Epithelial cell of proximal tubule (primary cell): ENCODE data around the gene RSPRY1. TPM values are rescaled to one million over a fixed set of nuclear protein-coding genes. Genes with fewer than 3 reads are reported as not detected.
A peak's percentile ranks its signal among the peaks of the same experiment; 100 is the strongest.

ENCODE experiments used
- DNase-seq: peaks from one replicate; pipeline ENCODE4 v3.0.0-alpha.2; 2011; ENCODE audit warnings: low read depth
- H3K4me3 ChIP-seq: 2 replicates; pipeline ENCODE4 v1.5.1; 2011; ENCODE audit warnings: low read depth, mild to moderate bottlenecking, low read length
- total RNA-seq: library from RNA; depleted of rRNA; stranded (reverse); fragments of >200 nt; gene quantifications from 2 replicates; pipeline ENCODE4 v1.2.3, GENCODE V29; 2015
- TF ChIP-seq, protein P1 (sequence below): conservative IDR thresholded peaks from 2 replicates; pipeline ENCODE4 v1.5.1; 2012; ENCODE audit warnings: low read depth, mild to moderate bottlenecking, low read length

The RSPRY1 gene
- total RNA-seq, 1 donor from 2014 or later: 28.6 TPM

DNA sequence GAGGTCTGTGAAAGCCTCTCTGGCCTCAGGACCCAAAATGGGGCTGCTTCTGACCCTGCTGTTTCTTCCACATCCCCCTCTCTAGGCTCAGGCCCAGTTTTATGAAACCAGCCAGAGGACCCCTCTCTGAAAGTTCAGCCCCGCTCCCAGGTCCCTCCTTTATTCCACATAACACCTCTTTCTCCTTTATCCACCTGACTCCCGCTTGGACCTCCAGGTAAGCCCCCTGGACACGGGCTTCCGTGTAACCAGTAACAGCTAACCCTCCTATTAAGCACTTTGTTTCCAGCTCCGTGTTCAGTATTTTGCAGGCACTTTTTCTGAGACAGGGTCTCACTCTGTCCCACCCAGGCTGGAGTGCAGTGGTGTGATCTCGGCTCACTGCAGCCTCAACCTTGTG, 37.6 kb upstream of the RSPRY1 start:
- no peak for DNase-seq
- TF ChIP-seq, protein P1, sequence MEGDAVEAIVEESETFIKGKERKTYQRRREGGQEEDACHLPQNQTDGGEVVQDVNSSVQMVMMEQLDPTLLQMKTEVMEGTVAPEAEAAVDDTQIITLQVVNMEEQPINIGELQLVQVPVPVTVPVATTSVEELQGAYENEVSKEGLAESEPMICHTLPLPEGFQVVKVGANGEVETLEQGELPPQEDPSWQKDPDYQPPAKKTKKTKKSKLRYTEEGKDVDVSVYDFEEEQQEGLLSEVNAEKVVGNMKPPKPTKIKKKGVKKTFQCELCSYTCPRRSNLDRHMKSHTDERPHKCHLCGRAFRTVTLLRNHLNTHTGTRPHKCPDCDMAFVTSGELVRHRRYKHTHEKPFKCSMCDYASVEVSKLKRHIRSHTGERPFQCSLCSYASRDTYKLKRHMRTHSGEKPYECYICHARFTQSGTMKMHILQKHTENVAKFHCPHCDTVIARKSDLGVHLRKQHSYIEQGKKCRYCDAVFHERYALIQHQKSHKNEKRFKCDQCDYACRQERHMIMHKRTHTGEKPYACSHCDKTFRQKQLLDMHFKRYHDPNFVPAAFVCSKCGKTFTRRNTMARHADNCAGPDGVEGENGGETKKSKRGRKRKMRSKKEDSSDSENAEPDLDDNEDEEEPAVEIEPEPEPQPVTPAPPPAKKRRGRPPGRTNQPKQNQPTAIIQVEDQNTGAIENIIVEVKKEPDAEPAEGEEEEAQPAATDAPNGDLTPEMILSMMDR: no peak
- H3K4me3 ChIP-seq: no peak overlapping the region

DNA sequence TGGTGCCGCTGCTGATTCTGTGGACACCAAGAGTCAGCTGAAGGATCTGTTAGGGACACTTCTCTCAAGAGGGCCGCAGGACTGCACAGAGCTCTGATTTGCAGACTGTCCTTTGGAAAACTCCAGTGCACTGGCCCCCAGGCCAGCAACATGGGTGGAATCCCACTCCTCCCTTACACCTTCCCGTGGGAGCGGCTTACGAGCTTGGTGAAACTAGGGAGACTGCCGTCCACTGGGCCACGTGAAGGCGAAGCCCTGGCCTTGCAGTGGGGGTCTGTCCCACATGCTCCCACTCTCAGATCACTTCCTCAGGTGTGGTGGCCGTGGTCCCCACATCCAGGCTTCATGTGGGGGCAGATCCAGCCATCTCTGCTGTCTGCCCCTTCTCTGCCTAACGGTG, 36.7 kb upstream of the RSPRY1 start:
- H3K4me3 ChIP-seq: no peak overlapping the region
- TF ChIP-seq, protein P1: no peak
- DNase-seq: no peak

DNA sequence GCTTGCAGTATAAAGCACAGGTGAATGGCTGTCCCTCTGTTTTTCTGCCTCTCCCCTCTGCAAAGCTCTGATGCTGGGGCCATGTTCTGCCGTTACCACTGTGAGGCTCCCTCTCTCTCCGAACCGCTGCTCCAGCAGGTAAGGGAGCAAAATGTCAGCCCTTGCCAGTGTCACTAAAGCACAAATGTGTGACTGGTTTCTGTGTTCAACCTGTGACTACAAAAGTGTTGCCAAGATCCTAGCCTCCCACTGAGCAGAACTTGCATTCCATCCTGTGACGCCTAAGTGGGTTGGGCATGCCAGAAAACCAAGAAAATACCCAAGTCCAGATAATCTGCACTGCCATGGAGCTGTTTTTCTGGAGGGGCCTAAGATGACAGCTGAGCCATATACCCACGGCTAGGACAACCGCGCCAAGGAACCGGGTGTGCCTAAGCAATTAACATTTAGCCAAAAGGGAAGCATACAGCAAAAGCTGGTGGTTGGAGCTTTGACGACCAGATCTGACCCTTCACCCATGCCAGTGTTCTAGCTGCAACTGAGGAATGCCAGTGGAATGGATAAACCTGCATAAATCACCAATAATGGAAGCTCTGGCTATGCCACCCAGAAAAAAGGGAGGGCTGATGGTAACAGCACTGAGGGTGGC, 35.3 kb upstream of the RSPRY1 start:
- H3K4me3 ChIP-seq: no peak overlapping the region
- DNase-seq: peak; percentile 23
- TF ChIP-seq, protein P1: no peak

GRCh38 chr16:57151369-57151768, 34.8 kb upstream of the RSPRY1 start:
- DNase-seq: no peak
- TF ChIP-seq, protein P1: no peak
- no peak overlapping the region for H3K4me3 ChIP-seq

DNA sequence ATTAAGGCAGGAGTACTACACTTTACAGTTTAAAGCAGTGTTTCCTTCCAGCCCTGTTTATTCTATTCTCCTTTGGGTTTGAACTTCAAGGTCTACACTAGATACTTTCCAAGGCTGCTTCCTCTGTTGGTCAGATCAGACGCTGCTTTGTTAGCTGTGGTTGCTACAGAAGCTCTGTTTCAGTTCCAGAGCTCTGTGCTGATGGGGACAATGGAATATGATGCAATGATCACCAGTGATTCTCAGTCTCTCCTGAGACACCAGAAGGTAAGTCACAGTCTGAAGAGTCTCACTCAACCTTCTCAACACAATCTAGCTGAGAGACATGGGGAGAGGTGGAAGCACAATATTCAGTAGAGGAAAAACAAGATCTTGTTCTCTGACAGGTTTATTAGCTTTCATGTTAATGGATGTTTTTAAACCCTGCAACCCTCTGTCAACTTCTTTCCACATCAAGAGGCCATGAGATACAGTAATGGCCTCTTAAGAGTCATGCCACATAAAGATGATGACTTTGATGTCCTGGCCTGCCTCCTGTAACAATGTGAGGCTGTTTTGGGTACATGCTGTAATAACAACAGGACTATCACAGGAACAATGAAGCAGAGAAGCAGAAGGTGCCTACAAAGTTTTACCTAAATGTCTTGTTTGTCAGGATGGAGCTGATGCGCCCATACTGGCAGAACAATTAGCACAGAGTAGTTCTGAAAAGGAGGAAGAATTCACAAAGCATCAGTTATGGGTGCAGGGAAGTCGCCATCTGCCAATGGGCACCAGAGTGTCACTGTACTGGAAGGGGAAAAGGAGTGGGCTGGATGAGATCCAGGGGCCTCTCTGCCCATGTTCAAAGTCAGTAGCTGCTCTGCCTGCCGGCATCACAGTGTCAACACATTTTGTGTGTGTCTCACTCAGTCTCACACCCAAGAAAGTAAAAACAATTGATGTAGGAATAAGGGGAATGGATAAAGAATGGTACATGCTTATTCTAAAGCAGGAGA, 33.7 kb upstream of the RSPRY1 start:
- DNase-seq: no peak
- no peak overlapping the region for H3K4me3 ChIP-seq
- TF ChIP-seq, protein P1: no peak

DNA sequence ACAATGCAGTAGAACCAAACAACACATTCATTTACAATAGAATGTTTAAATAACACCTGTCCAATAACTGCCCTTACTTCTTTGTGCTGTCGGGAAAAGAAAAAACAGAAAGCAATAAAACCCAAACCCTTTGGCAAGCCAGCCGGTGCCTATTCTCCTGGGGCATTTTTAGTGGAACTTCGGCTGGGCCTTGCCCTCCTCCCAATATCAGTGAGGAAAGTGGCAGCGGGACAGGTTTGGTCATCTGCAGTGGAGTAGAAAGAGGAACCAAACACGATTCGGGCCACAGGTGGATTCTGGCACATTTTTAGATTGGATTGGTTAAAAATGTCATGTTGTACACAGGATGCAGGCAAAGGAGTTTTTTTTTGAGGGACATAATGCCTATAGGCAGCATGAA, 32.3 kb upstream of the RSPRY1 start:
- TF ChIP-seq, protein P1: no peak
- DNase-seq: no peak
- H3K4me3 ChIP-seq: no peak overlapping the region
